ENCODE data around the gene LACC1. TPM values are rescaled to one million over a fixed set of nuclear protein-coding genes. Genes with fewer than 3 reads are reported as not detected.

Gene LACC1
- total RNA-seq, 1 experiment from 2014 or later, result 0.47 TPM

DNA sequence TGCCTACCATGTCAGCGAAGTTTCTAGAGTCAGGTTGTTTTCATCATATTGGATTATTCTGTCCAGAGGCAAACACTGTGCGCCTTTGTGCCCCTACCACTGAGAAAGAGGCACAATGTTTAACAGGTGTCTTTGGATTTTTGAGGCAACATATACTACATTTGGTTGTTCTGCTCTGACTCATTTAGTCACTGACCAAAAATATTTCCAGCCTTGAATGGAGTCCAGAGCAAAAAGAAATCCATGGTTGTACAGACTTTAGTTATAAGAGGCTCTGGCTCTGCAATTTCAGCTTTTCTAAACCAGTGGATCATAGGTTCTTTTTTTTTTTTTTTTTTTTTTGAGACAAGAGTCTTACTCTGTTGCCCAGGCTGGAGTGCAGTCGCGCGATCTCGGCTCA lies 35.7 kb downstream of the LACC1 start:
- TF ChIP-seq EZH2 (IDR thresholded peaks at IDR 0.05; ENCODE audit: borderline replicate concordance, low read depth, low read length, poor library complexity, severe bottlenecking), result no peak
- TF ChIP-seq, protein P1, sequence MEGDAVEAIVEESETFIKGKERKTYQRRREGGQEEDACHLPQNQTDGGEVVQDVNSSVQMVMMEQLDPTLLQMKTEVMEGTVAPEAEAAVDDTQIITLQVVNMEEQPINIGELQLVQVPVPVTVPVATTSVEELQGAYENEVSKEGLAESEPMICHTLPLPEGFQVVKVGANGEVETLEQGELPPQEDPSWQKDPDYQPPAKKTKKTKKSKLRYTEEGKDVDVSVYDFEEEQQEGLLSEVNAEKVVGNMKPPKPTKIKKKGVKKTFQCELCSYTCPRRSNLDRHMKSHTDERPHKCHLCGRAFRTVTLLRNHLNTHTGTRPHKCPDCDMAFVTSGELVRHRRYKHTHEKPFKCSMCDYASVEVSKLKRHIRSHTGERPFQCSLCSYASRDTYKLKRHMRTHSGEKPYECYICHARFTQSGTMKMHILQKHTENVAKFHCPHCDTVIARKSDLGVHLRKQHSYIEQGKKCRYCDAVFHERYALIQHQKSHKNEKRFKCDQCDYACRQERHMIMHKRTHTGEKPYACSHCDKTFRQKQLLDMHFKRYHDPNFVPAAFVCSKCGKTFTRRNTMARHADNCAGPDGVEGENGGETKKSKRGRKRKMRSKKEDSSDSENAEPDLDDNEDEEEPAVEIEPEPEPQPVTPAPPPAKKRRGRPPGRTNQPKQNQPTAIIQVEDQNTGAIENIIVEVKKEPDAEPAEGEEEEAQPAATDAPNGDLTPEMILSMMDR (conservative IDR thresholded peaks at IDR 0.05; ENCODE audit: low read depth, low read length), result no peak
- Histone ChIP-seq H3K4me1 (ENCODE audit: insufficient read depth, low read length, poor library complexity, severe bottlenecking) (no peaks in the 10 kb centered on the region), H3K36me3 (ENCODE audit: insufficient read depth, low read length, poor library complexity, severe bottlenecking) (no peaks in the 10 kb centered on the region), H3K4me3 (ENCODE audit: low read depth, low read length, poor library complexity, severe bottlenecking) (no peak overlapping the region), H3K27me3 (replicated peaks; ENCODE audit: insufficient read depth, low read depth, low read length, poor library complexity) (peaks cover 13% of the 10 kb centered on the region), H3K27ac (ENCODE audit: low read depth, low read length, poor library complexity, severe bottlenecking) (no peak overlapping the region), H3K9me3 (ENCODE audit: low read depth, low read length, poor library complexity, severe bottlenecking) (no peaks in the 10 kb centered on the region)
- intact Hi-C loops (cut with micrococcal nuclease; ENCODE audit: unreplicated experiment), result no loop called here
- no TSS peak for BruUV-seq (replicated peaks)
- POLR2A ChIA-PET (ENCODE audit: low non-redundant PET), result no interaction called here
- DNase-seq (ENCODE audit: low spot score), result no peak
- CTCF ChIA-PET, result no interaction called here

DNA sequence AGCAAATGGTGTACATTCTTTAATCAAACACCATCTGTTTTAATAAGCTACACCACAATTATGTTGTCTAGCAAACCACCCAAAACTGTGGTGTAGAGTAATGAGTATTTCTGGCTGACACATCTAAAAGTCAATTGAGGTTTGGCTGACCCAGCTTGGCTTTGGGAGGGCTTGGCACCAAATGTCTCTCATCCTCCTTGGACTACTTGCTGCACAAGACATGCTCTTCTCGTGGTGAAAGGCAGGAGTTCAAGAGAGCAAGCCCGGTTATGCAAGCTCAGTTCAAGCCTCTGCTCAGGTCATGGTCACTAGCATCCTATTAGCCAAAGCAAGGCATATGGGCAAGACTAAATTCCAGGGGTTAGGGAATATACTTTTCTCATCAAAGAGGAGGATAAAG lies 37.1 kb downstream of the LACC1 start:
- Histone ChIP-seq H3K27ac (ENCODE audit: low read depth, low read length, poor library complexity, severe bottlenecking) (no peak overlapping the region), H3K27me3 (replicated peaks; ENCODE audit: insufficient read depth, low read depth, low read length, poor library complexity) (peaks cover 17% of the 10 kb centered on the region), H3K9me3 (ENCODE audit: low read depth, low read length, poor library complexity, severe bottlenecking) (no peaks in the 10 kb centered on the region), H3K36me3 (ENCODE audit: insufficient read depth, low read length, poor library complexity, severe bottlenecking) (no peaks in the 10 kb centered on the region), H3K4me1 (ENCODE audit: insufficient read depth, low read length, poor library complexity, severe bottlenecking) (no peaks in the 10 kb centered on the region), H3K4me3 (ENCODE audit: low read depth, low read length, poor library complexity, severe bottlenecking) (no peak overlapping the region)
- intact Hi-C loops (cut with micrococcal nuclease; ENCODE audit: unreplicated experiment), result no loop called here
- POLR2A ChIA-PET (ENCODE audit: low non-redundant PET), result no interaction called here
- TF ChIP-seq, protein P1 (conservative IDR thresholded peaks at IDR 0.05; ENCODE audit: low read depth, low read length), result no peak
- TF ChIP-seq EZH2 (IDR thresholded peaks at IDR 0.05; ENCODE audit: borderline replicate concordance, low read depth, low read length, poor library complexity, severe bottlenecking), result no peak
- CTCF ChIA-PET, result no interaction called here
- no peak for DNase-seq (ENCODE audit: low spot score)
- BruUV-seq (replicated peaks), result no TSS peak

DNA sequence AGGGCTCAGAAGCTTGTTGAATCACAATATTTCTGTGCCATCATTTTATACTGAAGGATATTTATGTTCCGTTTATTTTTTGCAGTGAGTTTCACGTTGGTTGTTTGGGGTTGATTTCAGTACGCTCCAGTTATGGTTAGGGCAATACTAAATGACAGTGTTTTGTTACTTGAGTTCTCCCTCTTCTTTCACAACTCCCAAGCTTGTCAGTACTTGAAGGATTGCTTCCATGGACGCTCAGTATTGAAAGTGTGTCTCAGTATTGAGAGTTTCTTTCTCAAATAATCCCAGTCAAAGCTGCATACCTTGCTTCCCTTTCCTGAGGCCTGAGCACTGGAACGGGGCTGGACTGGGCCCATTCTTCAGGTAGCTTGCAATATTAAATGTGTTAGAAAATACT lies 38.9 kb downstream of the LACC1 start:
- Histone ChIP-seq H3K36me3 (ENCODE audit: insufficient read depth, low read length, poor library complexity, severe bottlenecking) (no peaks in the 10 kb centered on the region), H3K9me3 (ENCODE audit: low read depth, low read length, poor library complexity, severe bottlenecking) (no peaks in the 10 kb centered on the region), H3K27ac (ENCODE audit: low read depth, low read length, poor library complexity, severe bottlenecking) (no peak overlapping the region), H3K4me3 (ENCODE audit: low read depth, low read length, poor library complexity, severe bottlenecking) (no peak overlapping the region), H3K27me3 (replicated peaks; ENCODE audit: insufficient read depth, low read depth, low read length, poor library complexity) (peaks cover 17% of the 10 kb centered on the region), H3K4me1 (ENCODE audit: insufficient read depth, low read length, poor library complexity, severe bottlenecking) (no peaks in the 10 kb centered on the region)
- BruUV-seq (replicated peaks), result no TSS peak
- intact Hi-C loops (cut with micrococcal nuclease; ENCODE audit: unreplicated experiment), result no loop called here
- DNase-seq (ENCODE audit: low spot score), result no peak
- CTCF ChIA-PET, result no interaction called here
- TF ChIP-seq EZH2 (IDR thresholded peaks at IDR 0.05; ENCODE audit: borderline replicate concordance, low read depth, low read length, poor library complexity, severe bottlenecking), result no peak
- TF ChIP-seq, protein P1 (conservative IDR thresholded peaks at IDR 0.05; ENCODE audit: low read depth, low read length), result no peak
- POLR2A ChIA-PET (ENCODE audit: low non-redundant PET), result no interaction called here

Data from A673 (cell line).